Measurements from ENCODE around the gene MSI2. TPM values are rescaled to one million over a fixed set of nuclear protein-coding genes. Genes with fewer than 3 reads are reported as not detected.

The MSI2 gene
- total RNA-seq, 2 experiments from 2014 or later = 107 to 111 TPM

GRCh38 chr17:57692770-57693169 lies 436.4 kb downstream of the MSI2 start:
- H3K4me3 Mint-ChIP-seq = peak overlapping the region; percentile 30

GRCh38 chr17:57694051-57694450 lies 437.7 kb downstream of the MSI2 start:
- ChIA-PET CTCF (interaction anchor here (1.2 to 2.5 kb wide), 2 partner anchors 22 to 53 kb away, joined by 5 to 9 read pairs; no protein-coding TSS in a partner anchor), POLR2A (interaction anchor here (0.6 kb wide), 2 partner anchors 125 to 438 kb away, joined by 3 read pairs; partner anchors contain the start of gene MSI2)
- Mint-ChIP-seq H3K4me3 (no peak overlapping the region), H3K4me1 (peaks cover 12% of the 10 kb centered on the region), H3K27me3 (peaks cover 3% of the 10 kb centered on the region), H3K36me3 (ENCODE audit: low read depth) (peaks cover 7% of the 10 kb centered on the region), H3K9me3 (peaks cover 5% of the 10 kb centered on the region), H3K27ac (no peak overlapping the region)
- DNase-seq = no peak

More at GRCh38 chr17:57692770-57693169, 436.4 kb downstream of the MSI2 start:
- Mint-ChIP-seq H3K36me3 (ENCODE audit: low read depth) (peaks cover 7% of the 10 kb centered on the region), H3K27me3 (peaks cover 3% of the 10 kb centered on the region), H3K4me1 (peaks cover 12% of the 10 kb centered on the region), H3K9me3 (peaks cover 5% of the 10 kb centered on the region), H3K27ac (peak overlapping the region; percentile 17)
- ChIA-PET CTCF (no interaction called here), POLR2A (no interaction called here)
- no peak for DNase-seq

GRCh38 chr17:57696050-57696449 lies 439.7 kb downstream of the MSI2 start:
- ChIA-PET CTCF (no interaction called here), POLR2A (no interaction called here)
- Mint-ChIP-seq H3K27me3 (peaks cover 2% of the 10 kb centered on the region), H3K27ac (no peak overlapping the region), H3K36me3 (ENCODE audit: low read depth) (peaks cover 7% of the 10 kb centered on the region), H3K4me1 (peaks cover 12% of the 10 kb centered on the region), H3K9me3 (peaks cover 5% of the 10 kb centered on the region), H3K4me3 (no peak overlapping the region)
- DNase-seq = no peak

GRCh38 chr17:57697197-57697596 lies 440.9 kb downstream of the MSI2 start:
- ChIA-PET POLR2A (no interaction called here), CTCF (interaction anchor here (1.0 kb wide), 1 partner anchor 25 kb away, joined by 5 read pairs; no protein-coding TSS in a partner anchor)
- H3K9me3 Mint-ChIP-seq = peaks cover 5% of the 10 kb centered on the region
- H3K27me3 Mint-ChIP-seq = no peaks in the 10 kb centered on the region
- H3K4me1 Mint-ChIP-seq = peaks cover 12% of the 10 kb centered on the region
- H3K4me3 Mint-ChIP-seq = no peak overlapping the region
- no peak overlapping the region for H3K27ac Mint-ChIP-seq
- no peak for DNase-seq
- peaks cover 7% of the 10 kb centered on the region for H3K36me3 Mint-ChIP-seq (ENCODE audit: low read depth)

- no peak for DNase-seq
- no peak overlapping the region for H3K4me3 Mint-ChIP-seq
- POLR2A ChIA-PET = no interaction called here
- H3K27ac Mint-ChIP-seq = no peak overlapping the region
- H3K27me3 Mint-ChIP-seq = no peaks in the 10 kb centered on the region
- H3K4me1 Mint-ChIP-seq = peaks cover 4% of the 10 kb centered on the region
- CTCF ChIA-PET = no interaction called here
- H3K36me3 Mint-ChIP-seq (ENCODE audit: low read depth) = peaks cover 4% of the 10 kb centered on the region
- peaks cover 5% of the 10 kb centered on the region for H3K9me3 Mint-ChIP-seq
Measured at GRCh38 chr17:57697891-57698711, 441.8 kb downstream of the MSI2 start.

GRCh38 chr17:57699751-57700219 lies 443.5 kb downstream of the MSI2 start:
- Mint-ChIP-seq H3K4me1 (no peaks in the 10 kb centered on the region), H3K27ac (no peak overlapping the region), H3K27me3 (no peaks in the 10 kb centered on the region), H3K36me3 (ENCODE audit: low read depth) (no peaks in the 10 kb centered on the region), H3K4me3 (no peak overlapping the region), H3K9me3 (peaks cover 2% of the 10 kb centered on the region)
- CTCF ChIA-PET = no interaction called here
- POLR2A ChIA-PET = no interaction called here
- no peak for DNase-seq

GRCh38 chr17:57701124-57701523 lies 444.8 kb downstream of the MSI2 start:
- no peaks in the 10 kb centered on the region for H3K9me3 Mint-ChIP-seq
- no peak for DNase-seq
- H3K4me1 Mint-ChIP-seq = no peaks in the 10 kb centered on the region
- no peak overlapping the region for H3K27ac Mint-ChIP-seq
- ChIA-PET CTCF (no interaction called here), POLR2A (no interaction called here)
- no peaks in the 10 kb centered on the region for H3K36me3 Mint-ChIP-seq (ENCODE audit: low read depth)
- H3K4me3 Mint-ChIP-seq = no peak overlapping the region
- H3K27me3 Mint-ChIP-seq = no peaks in the 10 kb centered on the region

- Mint-ChIP-seq H3K9me3 (no peaks in the 10 kb centered on the region), H3K27me3 (no peaks in the 10 kb centered on the region), H3K27ac (no peak overlapping the region), H3K4me3 (no peak overlapping the region), H3K36me3 (ENCODE audit: low read depth) (no peaks in the 10 kb centered on the region), H3K4me1 (no peaks in the 10 kb centered on the region)
- ChIA-PET POLR2A (no interaction called here), CTCF (no interaction called here)
- DNase-seq = no peak
Measured at GRCh38 chr17:57703273-57703672, 446.9 kb downstream of the MSI2 start.

GRCh38 chr17:57704448-57704847 lies 448.1 kb downstream of the MSI2 start:
- no peaks in the 10 kb centered on the region for H3K4me1 Mint-ChIP-seq
- no peaks in the 10 kb centered on the region for H3K9me3 Mint-ChIP-seq
- H3K27ac Mint-ChIP-seq = no peak overlapping the region
- H3K27me3 Mint-ChIP-seq = no peaks in the 10 kb centered on the region
- POLR2A ChIA-PET = no interaction called here
- H3K36me3 Mint-ChIP-seq (ENCODE audit: low read depth) = no peaks in the 10 kb centered on the region
- no peak overlapping the region for H3K4me3 Mint-ChIP-seq
- CTCF ChIA-PET = no interaction called here
- DNase-seq = no peak

- H3K4me1 Mint-ChIP-seq = no peaks in the 10 kb centered on the region
- H3K9me3 Mint-ChIP-seq = peaks cover 2% of the 10 kb centered on the region
- no peak overlapping the region for H3K27ac Mint-ChIP-seq
- H3K27me3 Mint-ChIP-seq = peaks cover 6% of the 10 kb centered on the region
- H3K4me3 Mint-ChIP-seq = no peak overlapping the region
- no peak for DNase-seq
- ChIA-PET CTCF (interaction anchor here (0.7 to 0.8 kb wide), 2 partner anchors 77 kb away, joined by 3 to 4 read pairs; no protein-coding TSS in a partner anchor), POLR2A (no interaction called here)
- no peaks in the 10 kb centered on the region for H3K36me3 Mint-ChIP-seq (ENCODE audit: low read depth)
Measured at GRCh38 chr17:57705921-57706695, 449.8 kb downstream of the MSI2 start.

- Mint-ChIP-seq H3K27ac (no peak overlapping the region), H3K4me1 (no peaks in the 10 kb centered on the region), H3K9me3 (peaks cover 2% of the 10 kb centered on the region), H3K27me3 (peaks cover 12% of the 10 kb centered on the region), H3K4me3 (no peak overlapping the region), H3K36me3 (ENCODE audit: low read depth) (no peaks in the 10 kb centered on the region)
- POLR2A ChIA-PET = no interaction called here
- CTCF ChIA-PET = interaction anchor here (0.6 kb wide), 1 partner anchor 594 kb away, joined by 3 read pairs; no protein-coding TSS in a partner anchor
- DNase-seq = no peak
Measured at GRCh38 chr17:57706761-57707160, 450.4 kb downstream of the MSI2 start.

- Mint-ChIP-seq H3K4me3 (no peak overlapping the region), H3K4me1 (no peaks in the 10 kb centered on the region), H3K27me3 (peaks cover 15% of the 10 kb centered on the region), H3K27ac (no peak overlapping the region), H3K36me3 (ENCODE audit: low read depth) (no peaks in the 10 kb centered on the region), H3K9me3 (peaks cover 2% of the 10 kb centered on the region)
- ChIA-PET POLR2A (no interaction called here), CTCF (no interaction called here)
- DNase-seq = no peak
Measured at GRCh38 chr17:57707892-57708291, 451.6 kb downstream of the MSI2 start.

GRCh38 chr17:57708410-57708809 lies 452.1 kb downstream of the MSI2 start:
- peaks cover 2% of the 10 kb centered on the region for H3K9me3 Mint-ChIP-seq
- ChIA-PET CTCF (no interaction called here), POLR2A (no interaction called here)
- no peaks in the 10 kb centered on the region for H3K36me3 Mint-ChIP-seq (ENCODE audit: low read depth)
- H3K27me3 Mint-ChIP-seq = peaks cover 16% of the 10 kb centered on the region
- no peak overlapping the region for H3K4me3 Mint-ChIP-seq
- no peaks in the 10 kb centered on the region for H3K4me1 Mint-ChIP-seq
- DNase-seq = no peak
- no peak overlapping the region for H3K27ac Mint-ChIP-seq

All from activated CD4-positive, alpha-beta memory T cell treated with anti-CD3 and anti-CD28 coated beads, Interleukin-2, amount 10 ng/mL, durations not matched to agents 7 days and 5 days (primary cell).